Activated naive CD4-positive, alpha-beta T cell treated with anti-CD3 and anti-CD28 coated beads, Interleukin-2, amount 50 U/mL, for 72 hours (primary cell): ENCODE measurements around the gene MRPS5. TPM values are rescaled to one million over a fixed set of nuclear protein-coding genes. Genes with fewer than 3 reads are reported as not detected.

Source experiments
- ATAC-seq, 2 donors: fragments of 150-1000 bp; cut with Tn5 transposase; 2 replicates each; pipeline ENCODE4 v1.10.0; 2021; ENCODE audit warnings: mild to moderate bottlenecking in 2 of 2, moderate library complexity in 2 of 2
- DNase-seq, 2 donors: peaks; one replicate each; pipeline ENCODE4 v3.0.0; 2021 to 2022; ENCODE audit warnings: low spot score in 2 of 2
- H3K27ac Mint-ChIP-seq, 2 donors: one replicate each; pipeline ENCODE4 v1.8.0; 2022; ENCODE audit warnings: mild to moderate bottlenecking in 2 of 2, mixed read lengths in 2 of 2
- H3K36me3 Mint-ChIP-seq, 2 donors: one replicate each; pipeline ENCODE4 v1.8.0; 2022; ENCODE audit warnings: mixed read lengths in 2 of 2
- H3K9me3 Mint-ChIP-seq, 2 donors: one replicate each; pipeline ENCODE4 v1.8.0; 2022; ENCODE audit warnings: mixed read lengths in 2 of 2
- total RNA-seq, 2 donors: library from RNA; stranded (reverse); gene quantifications; one replicate each; pipeline ENCODE4 v1.2.3, GENCODE V29; 2022

Gene MRPS5
- total RNA-seq = 100 to 1,000 TPM in 1 of 2 donors, 10 to 100 TPM in 1; 78.8 to 102 TPM

GRCh38 chr2:95121407-95122196 is at the start of gene MRPS5:
Gene MRPS5, minus strand, starts transcription at chr2:95121808. Its CDS starts 17 bp downstream, at chr2:95121791.
- H3K27ac Mint-ChIP-seq = peak within 1 kb of the TSS; percentile 95 to 97
- H3K9me3 Mint-ChIP-seq = no peaks in the 10 kb centered on the region
- ATAC-seq = peak; percentile 95 to 99
- peaks cover 20 to 36% of the 10 kb centered on the region in 2 donors for H3K36me3 Mint-ChIP-seq
- DNase-seq = peak; percentile 87 to 94

DNA sequence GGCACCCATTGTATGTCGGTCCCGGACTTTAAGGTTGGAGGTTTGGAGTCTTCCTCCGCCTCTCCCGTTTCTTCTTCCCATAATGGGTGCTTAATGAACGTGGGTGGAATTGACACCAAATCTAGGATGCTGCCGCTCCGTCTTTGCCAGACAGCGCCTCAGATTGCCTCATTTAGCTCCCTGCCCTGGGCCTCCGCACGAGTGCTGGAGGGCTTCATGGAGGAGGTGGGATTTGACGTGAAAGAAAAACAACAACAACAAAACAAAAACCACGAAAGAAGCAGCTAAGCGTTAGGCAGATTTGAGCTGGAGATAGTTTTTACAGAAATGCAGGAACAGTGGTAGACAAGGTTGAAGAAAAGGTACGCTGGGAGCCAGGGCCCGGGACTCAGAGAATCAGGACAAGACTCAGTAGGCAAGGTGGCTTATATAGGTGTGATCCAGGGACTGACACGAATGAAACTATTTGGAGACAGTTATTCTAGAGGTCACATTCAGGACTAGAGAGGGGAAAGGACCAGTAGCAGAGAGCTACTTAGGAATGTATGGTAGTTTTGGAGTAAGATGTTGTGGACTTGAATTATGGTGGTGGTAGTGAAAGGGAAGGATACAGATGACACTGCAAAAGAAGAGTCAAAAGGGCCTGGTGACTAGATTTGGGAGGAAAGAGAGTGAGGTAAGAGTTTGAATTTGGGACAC is 44.6 kb upstream of the MRPS5 start:
- peak in 1 of 2 donors; percentile 2 for ATAC-seq
- H3K9me3 Mint-ChIP-seq = peaks cover 3 to 9% of the 10 kb centered on the region in 2 donors

DNA sequence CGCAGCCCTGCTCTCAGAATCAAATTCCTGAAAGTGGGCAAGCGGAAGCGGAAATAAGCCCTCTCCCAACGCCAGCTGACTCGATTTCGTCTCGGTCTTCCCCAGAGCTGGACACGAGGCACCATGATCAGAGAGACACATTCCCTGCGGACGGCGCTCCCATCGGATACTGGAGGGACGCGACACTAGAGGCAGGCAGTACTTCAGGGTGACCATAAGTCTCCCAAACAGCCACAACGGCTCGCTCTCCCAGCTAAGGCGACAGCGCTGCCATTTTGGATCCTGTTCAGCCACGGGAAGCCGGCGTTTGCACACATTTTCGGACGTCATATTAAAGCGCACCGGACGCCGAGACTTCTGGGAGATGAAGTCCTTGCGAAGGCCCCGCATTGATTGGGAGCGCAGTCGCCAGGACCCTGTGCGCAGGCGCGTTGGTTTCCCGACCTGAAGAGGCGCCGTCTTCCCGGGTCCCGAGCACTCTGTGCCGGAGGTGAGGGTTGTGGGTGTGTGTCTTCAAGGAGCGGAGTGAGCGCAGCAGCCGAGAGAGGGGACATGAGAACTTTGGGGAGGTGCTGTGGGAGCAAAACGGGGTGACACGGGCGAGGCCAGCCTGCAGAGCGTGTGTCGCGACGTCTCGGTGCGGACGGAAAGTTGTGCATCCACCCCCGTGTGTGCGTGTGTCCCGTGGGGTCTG is 43.9 kb upstream of the MRPS5 start, which contains the start of gene ZNF2:
Gene ZNF2, plus strand, starts transcription at position 439 of the 694 bp plus-strand sequence. CDS start 10,418 bp downstream, outside the sequence.
- peak; percentile 97 to 98 for ATAC-seq
- DNase-seq = peak; percentile 92 to 96
- peaks cover 24 to 41% of the 10 kb centered on the region in 2 donors for H3K36me3 Mint-ChIP-seq
- H3K9me3 Mint-ChIP-seq = peaks cover 3 to 9% of the 10 kb centered on the region in 2 donors
- peak within 1 kb of the TSS; percentile 93 to 96 for H3K27ac Mint-ChIP-seq

More for the DNA sequence above, 44.6 kb upstream of the MRPS5 start:
- Mint-ChIP-seq H3K36me3 (peaks cover 24 to 41% of the 10 kb centered on the region in 2 donors), H3K27ac (peak overlapping the region; percentile 93 to 96)
- DNase-seq = no peak

- ATAC-seq (peak in 1 of 2 donors; percentile 2), DNase-seq (no peak)
- H3K27ac Mint-ChIP-seq = peak overlapping the region; percentile 93 to 96
- H3K9me3 Mint-ChIP-seq = peaks cover 3 to 9% of the 10 kb centered on the region in 2 donors
- H3K36me3 Mint-ChIP-seq = peaks cover 28 to 41% of the 10 kb centered on the region in 2 donors
These were observed 43.4 kb upstream of the MRPS5 start for GRCh38 chr2:95165030-95165370.

DNA sequence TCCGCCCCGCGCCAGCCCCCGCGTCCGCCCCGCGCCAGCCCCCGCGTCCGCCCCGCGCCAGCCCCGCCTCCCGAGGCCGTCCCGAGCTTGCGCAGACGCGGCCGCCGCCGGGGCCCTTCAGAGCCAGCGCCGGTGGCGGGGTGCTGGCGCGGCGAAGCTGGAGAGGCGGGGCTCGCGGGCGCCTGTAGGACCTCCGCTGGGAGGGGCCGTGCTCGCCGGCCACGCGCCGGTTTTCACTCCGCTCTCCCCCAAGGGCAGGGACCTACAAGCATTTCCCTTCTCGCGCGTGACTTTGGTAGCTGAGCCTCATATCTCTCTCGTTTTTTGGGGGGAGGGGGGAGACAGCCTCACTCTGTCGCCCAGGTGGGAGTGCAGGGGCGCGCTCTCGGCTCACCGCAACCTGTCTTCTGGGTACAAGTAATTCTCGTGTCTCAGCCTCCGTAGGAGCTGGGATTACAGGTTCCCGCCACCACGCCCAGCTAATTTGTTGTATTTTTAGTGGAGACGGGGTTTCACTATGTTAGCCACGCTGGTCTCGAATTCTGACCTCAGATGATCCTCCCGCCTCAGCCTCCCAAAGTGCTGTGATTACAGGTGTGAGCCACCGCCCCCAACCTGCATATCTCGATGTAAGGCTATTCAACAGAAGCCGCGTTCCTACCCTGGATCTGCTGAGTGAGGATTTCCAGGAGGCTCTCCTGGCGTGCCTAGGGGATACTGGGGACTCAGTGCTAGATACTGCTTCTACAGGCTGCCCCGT is 38.3 kb upstream of the MRPS5 start, which contains the start of gene ZNF514:
Gene ZNF514, minus strand, starts transcription at position 159 of the 760 bp plus-strand sequence. CDS start 6,595 bp downstream, outside the sequence.
- DNase-seq = peak; percentile 74 to 76
- peak within 1 kb of the TSS; percentile 81 to 84 for H3K27ac Mint-ChIP-seq
- peak; percentile 93 to 95 for ATAC-seq

GRCh38 chr2:95158891-95159619 is 37.4 kb upstream of the MRPS5 start:
- peak; percentile 72 to 81 for ATAC-seq
- peak in 1 of 2 donors; percentile 26 for DNase-seq
- Mint-ChIP-seq H3K9me3 (peaks cover 14 to 30% of the 10 kb centered on the region in 2 donors), H3K27ac (no peak overlapping the region), H3K36me3 (peaks cover 38 to 41% of the 10 kb centered on the region in 2 donors)

More for the DNA sequence above, 38.3 kb upstream of the MRPS5 start, which contains the start of gene ZNF514:
- H3K9me3 Mint-ChIP-seq = peaks cover 13 to 24% of the 10 kb centered on the region in 2 donors
- peaks cover 35 to 41% of the 10 kb centered on the region in 2 donors for H3K36me3 Mint-ChIP-seq

GRCh38 chr2:95158441-95158840 is 36.8 kb upstream of the MRPS5 start:
- Mint-ChIP-seq H3K36me3 (peaks cover 42 to 45% of the 10 kb centered on the region in 2 donors), H3K9me3 (peaks cover 15 to 31% of the 10 kb centered on the region in 2 donors), H3K27ac (no peak overlapping the region)
- DNase-seq (no peak), ATAC-seq (no peak)

GRCh38 chr2:95149397-95149984 is 27.9 kb upstream of the MRPS5 start:
- ATAC-seq (no peak), DNase-seq (no peak)
- peaks cover 61 to 73% of the 10 kb centered on the region in 2 donors for H3K9me3 Mint-ChIP-seq
- peaks cover 78 to 97% of the 10 kb centered on the region in 2 donors for H3K36me3 Mint-ChIP-seq
- H3K27ac Mint-ChIP-seq = no peak overlapping the region

GRCh38 chr2:95143838-95144237 is 22.2 kb upstream of the MRPS5 start:
- no peak for ATAC-seq
- Mint-ChIP-seq H3K36me3 (peaks cover 56 to 67% of the 10 kb centered on the region in 2 donors), H3K9me3 (peaks cover 44 to 55% of the 10 kb centered on the region in 2 donors)

DNA sequence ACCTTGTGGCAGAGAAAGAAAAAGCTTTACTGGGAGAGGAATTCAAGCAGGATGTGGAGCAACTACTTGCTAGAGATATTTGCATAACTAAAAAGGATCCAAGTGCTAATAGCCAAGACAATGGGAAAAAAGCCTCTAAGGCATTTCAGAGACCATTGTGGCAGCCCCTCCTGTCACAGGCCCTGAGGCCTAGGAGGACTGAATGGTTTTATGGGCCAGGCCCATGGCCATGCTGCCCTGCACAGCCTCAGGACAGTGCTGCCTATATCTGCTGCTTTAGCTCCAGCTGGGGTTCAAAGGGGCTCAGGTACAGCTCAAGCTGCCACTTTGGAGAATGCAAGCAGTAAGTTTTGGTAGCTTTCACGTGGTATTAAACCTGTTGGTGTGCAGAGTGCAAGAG is 17.1 kb upstream of the MRPS5 start:
- Mint-ChIP-seq H3K27ac (no peak overlapping the region), H3K9me3 (peaks cover 27 to 37% of the 10 kb centered on the region in 2 donors), H3K36me3 (peaks cover 34 to 40% of the 10 kb centered on the region in 2 donors)
- ATAC-seq = no peak
- no peak for DNase-seq

More at GRCh38 chr2:95143838-95144237, 22.2 kb upstream of the MRPS5 start:
- DNase-seq = no peak
- peak overlapping the region in 1 of 2 donors; percentile 11 for H3K27ac Mint-ChIP-seq

GRCh38 chr2:95122197-95122551 is 566 bp upstream of the MRPS5 start:
- DNase-seq (no peak), ATAC-seq (peak in 1 of 2 donors; percentile 7)
- no peaks in the 10 kb centered on the region for H3K9me3 Mint-ChIP-seq
- H3K27ac Mint-ChIP-seq = peak overlapping the region in 1 of 2 donors; percentile 95
- peaks cover 20 to 33% of the 10 kb centered on the region in 2 donors for H3K36me3 Mint-ChIP-seq

DNA sequence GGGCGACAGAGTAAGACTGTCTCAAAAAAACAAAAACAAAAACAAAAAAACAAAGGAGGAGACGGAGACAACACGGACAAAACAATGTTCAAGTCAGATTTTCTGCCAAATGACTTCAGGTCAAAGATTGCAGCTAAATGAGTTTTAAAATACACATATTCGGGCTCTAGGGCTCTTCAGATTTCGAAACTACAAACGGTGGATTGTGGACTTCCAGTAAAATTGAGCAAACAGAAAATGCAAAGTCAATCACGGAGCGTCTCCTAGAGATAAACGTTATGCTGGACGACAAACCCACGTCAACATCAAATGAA is 558 bp downstream of the MRPS5 start:
- Mint-ChIP-seq H3K9me3 (no peaks in the 10 kb centered on the region), H3K36me3 (peaks cover 20 to 36% of the 10 kb centered on the region in 2 donors), H3K27ac (peak overlapping the region; percentile 95 to 97)
- no peak for DNase-seq
- peak in 1 of 2 donors; percentile 3 for ATAC-seq

DNA sequence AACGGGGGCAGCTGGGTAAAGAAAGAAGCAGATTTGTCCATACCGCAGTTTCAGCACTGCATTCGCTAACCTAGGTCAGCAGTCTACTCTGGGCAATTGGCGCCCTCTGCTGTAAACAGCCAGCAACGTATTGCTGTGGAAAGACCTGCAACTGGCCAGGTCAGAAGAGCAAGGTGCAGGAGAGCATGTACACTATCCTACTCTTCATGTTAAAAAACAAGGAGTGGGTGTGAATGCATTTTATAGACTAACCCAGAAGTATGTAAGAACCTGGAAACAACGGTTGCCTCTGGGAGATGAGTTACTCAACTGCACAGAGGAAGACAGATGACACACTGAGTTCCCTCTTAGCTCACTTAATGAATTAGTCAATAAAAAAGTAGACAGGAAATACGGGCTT is 6.2 kb downstream of the MRPS5 start:
- ATAC-seq (peak; percentile 98 to 99), DNase-seq (peak; percentile 66 to 70)
- Mint-ChIP-seq H3K36me3 (peaks cover 10 to 40% of the 10 kb centered on the region in 2 donors), H3K9me3 (no peaks in the 10 kb centered on the region), H3K27ac (peak overlapping the region in 1 of 2 donors; percentile 72)

DNA sequence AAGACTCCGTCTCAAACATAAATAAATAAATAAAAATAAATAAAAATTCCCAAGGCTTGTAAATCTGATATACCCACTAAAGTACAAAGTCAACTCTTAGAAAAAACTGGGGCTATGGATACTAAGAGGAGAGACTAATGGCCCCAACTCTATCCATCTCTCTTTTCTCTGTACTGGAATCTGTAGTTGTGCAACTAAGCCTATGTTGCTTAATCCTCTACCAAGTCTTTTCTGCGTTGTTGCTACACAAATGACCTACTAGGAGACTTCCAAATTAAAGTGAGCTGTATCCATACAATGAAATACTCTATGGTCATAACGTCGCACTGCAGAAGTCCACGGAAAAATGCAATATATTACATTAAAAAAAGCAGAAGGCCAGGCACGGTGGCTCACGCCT is 8.1 kb downstream of the MRPS5 start:
- Mint-ChIP-seq H3K9me3 (no peaks in the 10 kb centered on the region), H3K27ac (no peak overlapping the region), H3K36me3 (peaks cover 11 to 33% of the 10 kb centered on the region in 2 donors)
- DNase-seq = no peak
- no peak for ATAC-seq

GRCh38 chr2:95110395-95110794 is 11.2 kb downstream of the MRPS5 start:
- Mint-ChIP-seq H3K36me3 (peaks cover 15 to 39% of the 10 kb centered on the region in 2 donors), H3K27ac (peak overlapping the region in 1 of 2 donors; percentile 34), H3K9me3 (no peaks in the 10 kb centered on the region)
- no peak for DNase-seq
- ATAC-seq = no peak
